ENCODE results near the gene KNCN. TPM values are rescaled to one million over a fixed set of nuclear protein-coding genes. Genes with fewer than 3 reads are reported as not detected.

Gene KNCN
- total and polyA plus RNA-seq, 10 of the 15 experiments (the other 5 are each of a cell fraction or from before 2014, with no cell fraction given), result not detected

GRCh38 chr1:46581681-46582455 is 30.4 kb upstream of the KNCN start:
- Histone ChIP-seq H3K27me3 (replicated peaks in 1 of 2; ENCODE audit: control insufficient read depth in 2 of 2, insufficient read depth in 2 of 2, low read length in 1 of 2) (no peaks in the 10 kb centered on the region), H3K27ac (ENCODE audit: control insufficient read depth, insufficient read depth) (peak overlapping the region; percentile 44; the same call in 1 of the 2 replicates), H3K4me1 (ENCODE audit: control insufficient read depth, insufficient read depth, low read length) (no peaks in the 10 kb centered on the region; the same call in 1 of the 2 replicates), H3K9ac (ENCODE audit: control insufficient read depth, insufficient read depth, low read length) (no peak overlapping the region), H3K9me3 (replicated peaks; ENCODE audit: control insufficient read depth, insufficient read depth, low read length) (no peaks in the 10 kb centered on the region), H3K4me3 (no peak overlapping the region), H2AFZ (ENCODE audit: control insufficient read depth, low read depth, low read length) (no peak overlapping the region), H4K20me1 (ENCODE audit: control insufficient read depth, insufficient read depth) (no peaks in the 10 kb centered on the region), H3K4me2 (ENCODE audit: control insufficient read depth, insufficient read depth) (no peak overlapping the region), H3K36me3 (ENCODE audit: control insufficient read depth in 2 of 2, insufficient read depth in 2 of 2, low read length in 1 of 2) (peaks cover 2 to 37% of the 10 kb centered on the region in 2 experiments), H3K79me2 (ENCODE audit: control insufficient read depth, insufficient read depth, low read length) (no peaks in the 10 kb centered on the region)
- ChIA-PET RAD21 (ENCODE audit: unreplicated experiment) (no interaction called here), CTCF (interaction anchor here (0.6 kb wide), 1 partner anchor 8 kb away, joined by 3 read pairs; no protein-coding TSS in a partner anchor), SMC1A (ENCODE audit: uncharacterized antibody, unreplicated experiment) (interaction anchor here (0.7 to 1.1 kb wide), 2 partner anchors 96 to 99 kb away, joined by 3 read pairs; no protein-coding TSS in a partner anchor), POLR2A (no interaction called here)
- TF ChIP-seq SPI1 (IDR thresholded peaks at IDR 0.05; ENCODE audit: borderline replicate concordance, insufficient read depth, low read depth, low read length), result no peak
- TF ChIP-seq RUNX3 (IDR thresholded peaks at IDR 0.05; ENCODE audit: low read length), result 0 out of 2 replicates have a peak, but pooled peaks have one; percentile 16
- ATAC-seq (no peak; the same call in 2 of the 3 replicates), FAIRE-seq (peak; percentile 61), DNase-seq (ENCODE audit: low read depth, low spot score) (no peak)
- 57% methylated on average over 4 of the region's 4 CpGs for WGBS (ENCODE audit: insufficient coverage, insufficient replicate concordance, low lambda C conversion rate, missing lambda C conversion rate)
- in situ Hi-C loops (cut with MboI) (no loop called here), intact Hi-C loops (cut with micrococcal nuclease; ENCODE audit: unreplicated experiment) (no loop called here)
- no TSS peak for BruUV-seq (replicated peaks)

GRCh38 chr1:46580140-46580903 is 28.9 kb upstream of the KNCN start:
- SMC1A ChIA-PET (ENCODE audit: uncharacterized antibody, unreplicated experiment), result no interaction called here
- ATAC-seq, result no peak
- no peak overlapping the region for H3K4me2 ChIP-seq (ENCODE audit: control insufficient read depth, insufficient read depth)
- no peak overlapping the region for H3K4me3 ChIP-seq
- TF ChIP-seq TCF12 (IDR thresholded peaks at IDR 0.05; ENCODE audit: low read depth, low read length), result no peak
- TF ChIP-seq CBX5 (IDR thresholded peaks at IDR 0.05; ENCODE audit: low read depth), result no peak
- TF ChIP-seq FOS (IDR thresholded peaks at IDR 0.05; ENCODE audit: borderline replicate concordance, extremely low read depth, insufficient read length), result no peak
- TF ChIP-seq ZNF274 (IDR thresholded peaks at IDR 0.05; ENCODE audit: insufficient read depth, insufficient read length), result no peak
- TF ChIP-seq SIN3A (IDR thresholded peaks at IDR 0.05; ENCODE audit: low read depth, low read length), result no peak
- no peak for TF ChIP-seq JUND (IDR thresholded peaks at IDR 0.05; ENCODE audit: low read depth, low read length)
- no peak for TF ChIP-seq EGR1 (IDR thresholded peaks at IDR 0.05; ENCODE audit: borderline replicate concordance in 1 of 2, low read depth in 2 of 2, low read length in 2 of 2)
- FAIRE-seq, result no peak
- WGBS (ENCODE audit: insufficient coverage, insufficient replicate concordance, low lambda C conversion rate, missing lambda C conversion rate), result 83% methylated on average over 6 of the region's 6 CpGs
- no peaks in the 10 kb centered on the region; the same call in 1 of the 2 replicates for H3K4me1 ChIP-seq (ENCODE audit: control insufficient read depth, insufficient read depth, low read length)
- RAD21 ChIA-PET (ENCODE audit: unreplicated experiment), result no interaction called here
- intact Hi-C loops (cut with micrococcal nuclease; ENCODE audit: unreplicated experiment) (no loop called here), in situ Hi-C loops (cut with MboI) (no loop called here)
- no peak overlapping the region for H2AFZ ChIP-seq (ENCODE audit: control insufficient read depth, low read depth, low read length)
- POLR2A ChIA-PET, result no interaction called here
- H3K27ac ChIP-seq (ENCODE audit: control insufficient read depth, insufficient read depth), result no peak overlapping the region
- no peaks in the 10 kb centered on the region for H3K9me3 ChIP-seq (replicated peaks; ENCODE audit: control insufficient read depth, insufficient read depth, low read length)
- CTCF ChIA-PET, result no interaction called here
- BruUV-seq (replicated peaks), result no TSS peak
- no peak overlapping the region for H3K9ac ChIP-seq (ENCODE audit: control insufficient read depth, insufficient read depth, low read length)
- H3K36me3 ChIP-seq (ENCODE audit: control insufficient read depth in 2 of 2, insufficient read depth in 2 of 2, low read length in 1 of 2), result peaks cover 2 to 29% of the 10 kb centered on the region in 2 experiments; a peak in 3 of 4 replicates
- DNase-seq (ENCODE audit: low read depth, low spot score), result no peak
- no peaks in the 10 kb centered on the region for H4K20me1 ChIP-seq (ENCODE audit: control insufficient read depth, insufficient read depth)
- no peaks in the 10 kb centered on the region for H3K79me2 ChIP-seq (ENCODE audit: control insufficient read depth, insufficient read depth, low read length)
- no peaks in the 10 kb centered on the region for H3K27me3 ChIP-seq (replicated peaks in 1 of 2; ENCODE audit: control insufficient read depth in 2 of 2, insufficient read depth in 2 of 2, low read length in 1 of 2)
